GM18507 (cell line): Measurements from ENCODE around the gene ITPK1.

ENCODE experiments used
- DNase-seq: peaks from one replicate; pipeline ENCODE4 v3.0.0; 2011; ENCODE audit warnings: low read depth; ENCODE audit not compliant: insufficient read length; ENCODE audit errors: extremely low spot score
- FAIRE-seq: peaks from 2 replicates; lab custom pipeline; 2011; peaks lifted over from hg19 to GRCh38; lab: Jason Lieb, UNC

ITPK1 gene

DNA sequence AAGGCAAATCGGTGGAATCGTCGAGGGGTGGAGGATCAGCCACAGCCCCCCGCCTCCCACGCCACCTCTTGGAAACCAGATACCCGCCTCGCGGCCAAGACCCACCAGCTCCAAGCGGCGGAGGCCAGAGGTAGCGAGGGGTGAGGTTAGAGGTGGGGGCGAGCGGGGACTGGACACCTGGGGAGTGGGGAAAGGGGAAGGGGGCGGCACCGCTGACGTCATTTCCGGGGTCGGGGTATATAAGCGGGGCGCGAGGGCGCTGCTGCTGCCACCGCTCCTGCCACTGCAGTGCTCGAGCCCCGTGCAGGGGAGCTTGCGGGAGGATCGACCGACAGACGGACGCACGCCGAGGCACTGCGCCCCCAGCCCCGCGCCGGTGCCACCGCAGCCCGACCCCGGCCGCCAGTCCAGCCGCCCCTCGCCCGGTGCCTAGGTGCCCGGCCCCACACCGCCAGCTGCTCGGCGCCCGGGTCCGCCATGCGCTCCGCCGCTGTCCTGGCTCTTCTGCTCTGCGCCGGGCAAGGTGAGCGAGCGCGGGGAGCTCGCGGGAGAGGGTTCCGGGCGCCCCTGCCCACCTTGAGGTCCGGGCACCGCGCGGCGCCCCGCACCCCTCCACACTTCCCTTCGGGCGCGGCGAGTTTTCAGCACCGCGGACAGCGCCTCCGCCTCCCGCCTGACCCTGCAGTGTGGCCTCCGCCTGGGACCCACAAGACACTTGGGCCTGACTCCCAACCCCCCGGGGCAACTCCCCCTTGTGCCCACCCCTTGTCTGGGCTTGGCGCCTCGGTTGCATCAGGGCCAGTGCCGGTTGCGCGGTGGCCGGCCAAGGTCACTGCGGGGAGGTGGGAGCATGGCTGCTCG is 192.6 kb downstream of the ITPK1 start, which contains the start of gene CHGA:
TSS of gene CHGA (plus strand) at position 268 of the 861 bp plus-strand sequence. CDS start at position 478, 210 bp downstream.
- DNase-seq (peak; percentile 14), FAIRE-seq (no peak)

- FAIRE-seq (no peak), DNase-seq (no peak)
Measured at GRCh38 chr14:92922155-92922735, 193.5 kb downstream of the ITPK1 start.

- no peak for DNase-seq
- FAIRE-seq = no peak
Measured at GRCh38 chr14:92920001-92920400, 195.7 kb downstream of the ITPK1 start.

- FAIRE-seq (no peak), DNase-seq (no peak)
Measured at GRCh38 chr14:92917956-92918355, 197.8 kb downstream of the ITPK1 start.

GRCh38 chr14:92917041-92917940 is 198.4 kb downstream of the ITPK1 start:
- FAIRE-seq (no peak), DNase-seq (no peak)

GRCh38 chr14:92916201-92916600 is 199.5 kb downstream of the ITPK1 start:
- DNase-seq = no peak
- no peak for FAIRE-seq

GRCh38 chr14:92914087-92914656 is 201.6 kb downstream of the ITPK1 start:
- no peak for DNase-seq

GRCh38 chr14:92907316-92907911 is 208.3 kb downstream of the ITPK1 start:
- DNase-seq (no peak), FAIRE-seq (no peak)

More at GRCh38 chr14:92914087-92914656, 201.6 kb downstream of the ITPK1 start:
- FAIRE-seq = peak; percentile 15

DNA sequence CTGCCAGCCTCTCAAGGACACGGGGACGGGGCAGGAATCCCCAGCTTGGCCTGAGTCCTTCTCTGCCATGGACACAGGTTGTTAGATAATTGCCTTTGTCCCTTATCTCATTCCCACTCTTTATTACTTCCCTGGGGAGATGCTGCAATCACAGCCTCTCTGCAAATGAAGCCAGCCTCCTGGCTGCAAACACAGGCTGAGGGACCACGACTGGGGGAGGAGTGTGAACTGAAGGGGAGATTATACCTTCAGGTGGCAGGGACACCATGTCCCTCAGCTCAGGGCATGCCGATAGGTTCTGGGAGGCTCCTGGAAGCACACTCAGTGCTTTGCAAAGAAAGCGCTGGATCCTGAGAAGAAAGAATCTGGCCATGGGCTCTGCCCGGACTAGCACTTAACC is 208.9 kb downstream of the ITPK1 start:
- no peak for FAIRE-seq
- DNase-seq = no peak

- FAIRE-seq (no peak), DNase-seq (no peak)
Measured at GRCh38 chr14:92906420-92906819, 209.3 kb downstream of the ITPK1 start.

DNA sequence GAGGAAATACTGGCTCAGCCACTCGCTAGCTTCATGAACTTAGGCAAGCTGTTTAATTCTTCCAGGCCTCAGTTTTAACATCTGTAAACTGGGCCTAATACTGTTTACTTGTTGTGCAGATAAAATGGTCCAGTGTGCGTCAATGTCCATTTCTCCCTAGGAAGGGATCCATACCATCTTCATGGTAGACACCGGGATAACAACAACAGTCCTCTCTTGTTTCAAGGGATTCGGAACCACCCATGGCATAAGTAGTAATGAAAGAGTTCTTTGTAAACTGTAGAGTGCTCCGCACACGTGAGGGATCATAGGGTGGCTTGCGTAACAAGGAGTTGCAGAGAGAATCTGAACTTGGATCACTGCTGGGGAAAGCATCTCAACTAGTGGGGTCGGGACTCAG is 210.1 kb downstream of the ITPK1 start:
- no peak for DNase-seq
- FAIRE-seq = no peak

DNA sequence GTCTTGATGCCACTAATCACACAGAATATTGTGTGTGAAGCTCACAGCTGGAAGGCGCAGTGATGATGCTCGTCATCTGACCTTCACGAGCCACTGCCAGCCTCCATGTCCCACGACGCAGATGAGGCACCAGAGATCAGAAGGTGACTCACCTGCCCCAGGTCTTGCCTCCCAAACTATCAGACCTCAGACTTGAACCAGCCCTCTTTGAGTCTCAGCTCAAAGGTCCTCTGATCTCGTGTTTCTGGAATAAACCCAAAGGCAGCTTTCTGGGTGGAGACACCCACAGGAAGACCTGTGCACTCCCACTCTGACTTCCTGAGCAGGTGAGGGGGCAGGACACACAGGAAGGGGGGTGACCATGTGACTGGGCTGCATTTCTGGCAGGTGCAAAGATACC is 212.4 kb downstream of the ITPK1 start:
- FAIRE-seq (no peak), DNase-seq (no peak)

DNA sequence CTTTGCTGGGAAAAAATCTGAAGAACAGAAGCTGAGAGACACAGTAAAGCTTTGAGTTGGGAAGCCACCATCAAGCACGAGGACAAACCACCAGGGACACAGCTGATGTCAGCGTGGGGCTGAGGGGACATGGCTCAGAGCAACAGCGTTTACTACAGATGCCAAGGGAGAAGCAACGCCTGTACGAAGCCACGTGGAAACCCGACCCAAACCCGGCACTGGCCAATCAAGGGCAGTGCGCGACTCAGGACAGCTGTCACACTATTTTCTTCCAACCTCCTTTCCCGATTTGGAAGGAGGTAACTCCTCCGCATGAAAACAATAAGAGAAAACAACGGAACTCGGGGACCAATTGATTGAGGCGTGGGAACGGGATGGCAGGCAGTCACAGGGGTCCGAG is 213.0 kb downstream of the ITPK1 start:
- FAIRE-seq = no peak
- DNase-seq = no peak

- FAIRE-seq = no peak
- DNase-seq = no peak
Measured at GRCh38 chr14:92902191-92902590, 213.5 kb downstream of the ITPK1 start.

DNA sequence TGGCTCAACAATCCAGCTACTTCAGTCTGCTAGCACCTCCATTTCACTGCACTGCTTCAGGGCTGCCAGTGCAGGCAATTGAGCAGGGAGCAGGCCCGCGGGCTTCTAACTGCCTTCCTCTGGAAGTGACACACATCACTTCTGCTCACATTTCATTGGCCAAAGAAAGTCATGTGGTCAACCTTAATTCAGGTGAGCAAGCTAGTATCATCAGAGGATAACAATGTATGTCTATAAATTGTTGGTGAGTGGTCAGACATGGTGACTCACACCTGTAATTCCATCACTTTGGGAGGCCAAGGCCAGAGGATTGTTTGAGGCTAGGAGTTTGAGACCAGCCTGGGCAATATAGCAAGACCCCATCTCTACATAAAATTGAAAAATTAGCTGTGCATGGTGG is 215.1 kb downstream of the ITPK1 start:
- DNase-seq = no peak
- no peak for FAIRE-seq

DNA sequence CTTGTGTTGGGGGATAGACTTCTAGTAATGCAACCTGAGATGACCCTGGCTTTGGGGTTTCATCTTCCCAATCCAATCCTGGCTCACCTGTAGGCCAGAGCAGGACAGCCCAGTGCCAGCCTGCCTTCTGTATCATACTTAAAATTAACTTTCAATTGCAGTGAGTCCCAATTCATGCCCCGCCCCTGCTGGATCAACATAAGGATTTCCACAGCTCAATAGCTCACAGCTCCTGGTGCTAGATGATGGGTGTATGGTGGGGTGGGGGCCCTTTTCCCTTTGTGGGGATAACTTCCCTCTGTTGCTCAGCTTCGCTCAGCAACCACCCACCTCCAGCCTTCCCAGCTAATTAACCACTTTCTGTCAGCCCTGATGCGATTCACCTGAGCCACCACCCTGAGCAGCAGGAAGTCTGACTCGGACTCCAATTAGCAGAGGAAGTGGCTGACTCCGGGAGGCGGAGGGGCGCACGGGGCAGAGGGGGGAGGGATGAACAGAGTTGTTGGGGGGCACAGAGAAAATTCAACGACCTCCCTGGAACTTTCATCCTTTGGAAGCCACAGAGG is 217.1 kb downstream of the ITPK1 start:
- FAIRE-seq = no peak
- DNase-seq = no peak

DNA sequence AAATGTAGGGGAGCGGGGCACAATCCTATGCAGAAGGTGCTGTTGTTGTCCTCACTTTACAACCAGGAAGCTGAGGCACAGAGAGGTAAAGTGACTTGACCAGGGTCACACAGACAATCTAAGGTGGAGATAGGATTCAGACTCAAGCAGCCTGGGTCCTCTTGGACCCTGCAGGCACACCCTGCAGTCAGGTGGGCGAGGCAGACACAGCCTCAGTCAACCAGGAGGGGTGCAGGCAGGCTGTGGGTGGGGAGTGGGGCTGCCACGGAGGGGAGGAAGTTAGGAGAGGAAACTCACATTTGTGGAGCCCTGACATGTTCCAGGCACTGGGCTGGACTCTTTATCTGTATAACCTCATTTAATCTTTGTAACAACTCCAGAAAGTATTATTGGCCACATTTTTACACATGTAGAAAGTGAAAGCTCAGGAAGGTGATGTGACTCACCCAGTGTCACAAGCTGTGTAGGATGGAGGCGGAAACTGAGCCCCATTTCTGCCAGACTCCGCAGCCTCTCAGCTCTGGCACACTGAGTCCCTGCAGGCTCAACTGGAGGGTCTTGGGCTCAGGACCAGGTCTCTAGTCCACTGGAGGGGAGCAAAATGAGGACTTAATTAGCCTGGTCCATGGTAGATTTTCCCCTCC is 217.7 kb downstream of the ITPK1 start:
- DNase-seq (no peak), FAIRE-seq (peak; percentile 63)

- DNase-seq = no peak
- FAIRE-seq = no peak
Measured at GRCh38 chr14:92895352-92895878, 220.3 kb downstream of the ITPK1 start.
